HCT116 (cell line): ENCODE data around the gene LYRM1. TPM values are rescaled to one million over a fixed set of nuclear protein-coding genes. Genes with fewer than 3 reads are reported as not detected.

Experiments used
- ATAC-seq: fragments of 200-7000 bp; cut with Tn5 transposase; 2 replicates; pipeline ENCODE4 v1.9.1; 2020; ENCODE audit warnings: mild to moderate bottlenecking, moderate library complexity
- BruUV-seq: library from RNA; stranded (reverse); fragments of 400-500 nt; replicated peaks from 2 replicates; lab custom pipeline; 2021; lab: Mats Ljungman, UMichigan
- CTCF ChIA-PET: fragments of 300-600 bp; sonication (Branson Sonifier 250); formaldehyde crosslinking; loops from one replicate; lab custom pipeline; 2021; ENCODE audit warnings: antibody characterized with exemption; lab: Charles Lee
- POLR2A ChIA-PET: fragments of 300-600, 350-600 bp; sonication (Branson Sonifier 250); formaldehyde crosslinking; loops from one replicate; lab custom pipeline; 2021; ENCODE audit warnings: antibody characterized with exemption; lab: Charles Lee
- RAD21 ChIA-PET, 2 experiments: fragments of 300-600 bp; sonication (Branson Sonifier 250); formaldehyde crosslinking; loops; one replicate each; lab custom pipeline; 2023; ENCODE audit warnings: low total read pairs in 2 of 2; ENCODE audit not compliant: uncharacterized antibody in 2 of 2, unreplicated experiment in 2 of 2, low non-redundant PET in 1 of 2; lab: Charles Lee
- DNase-seq: peaks from one replicate; pipeline ENCODE4 v3.0.0-alpha.2; 2010; ENCODE audit warnings: low read depth, low spot score
- H2AFZ ChIP-seq: fragments of 200-600 bp; shearing (Covaris generic), sonication (generic); 2 replicates; pipeline ENCODE4 v1.6.1; 2017; ENCODE audit warnings: low read depth, mixed run types, mixed read lengths, antibody characterized with exemption, low read length; ENCODE audit not compliant: poor library complexity, severe bottlenecking
- H3K27ac ChIP-seq: 2 replicates; pipeline ENCODE4 v1.5.1; 2012; ENCODE audit warnings: low read depth, low read length
- H3K27me3 ChIP-seq: fragments of 200-600 bp; sonication (generic); 2 replicates; pipeline ENCODE4 v1.6.1; 2016; ENCODE audit warnings: mixed run types, low read length, mixed read lengths; ENCODE audit not compliant: insufficient read depth
- H3K36me3 ChIP-seq, 2 experiments: fragments of 200-500 bp in 1 of 2; fragments of 200-600 bp in 1 of 2; sonication (Bioruptor generic) in 1 of 2; sonication (generic) in 1 of 2; 2 replicates each; pipeline versions ENCODE4 v1.5.1 to v1.6.1; 2014 to 2016; ENCODE audit warnings: low read length in 2 of 2, inconsistent platforms in 1 of 2, mixed read lengths in 1 of 2, mixed run types in 1 of 2; ENCODE audit not compliant: insufficient read depth in 2 of 2, control insufficient read depth in 1 of 2
- H3K4me1 ChIP-seq, 2 experiments: fragments of 200-600 bp in 1 of 2; sonication (generic) in 1 of 2; 2 replicates each; pipeline versions ENCODE4 v1.5.1 to v1.6.1; 2012 to 2017; ENCODE audit warnings: low read length in 2 of 2, inconsistent platforms in 1 of 2, mild to moderate bottlenecking in 1 of 2, mixed read lengths in 1 of 2, mixed run types in 1 of 2, moderate library complexity in 1 of 2; ENCODE audit not compliant: insufficient read depth in 2 of 2, control insufficient read depth in 1 of 2
- H3K4me2 ChIP-seq: fragments of 200-600 bp; sonication (generic); 2 replicates; pipeline ENCODE4 v1.6.1; 2017; ENCODE audit warnings: mixed run types, low read length, mixed read lengths
- H3K4me3 ChIP-seq, 2 experiments: fragments of 200-600 bp in 1 of 2; sonication (generic) in 1 of 2; replicated peaks in 1 of 2; 2 replicates each; pipeline ENCODE4 v1.5.1; 2011 to 2016; ENCODE audit warnings: low read length in 2 of 2, control low read depth in 1 of 2, low read depth in 1 of 2, mild to moderate bottlenecking in 1 of 2, mixed read lengths in 1 of 2, mixed run types in 1 of 2
- H3K79me2 ChIP-seq: fragments of 200-600 bp; sonication (generic); 2 replicates; pipeline ENCODE4 v1.6.1; 2017; ENCODE audit warnings: mild to moderate bottlenecking, mixed run types, low read length, moderate library complexity, mixed read lengths; ENCODE audit not compliant: insufficient read depth
- H3K9ac ChIP-seq: fragments of 200-600 bp; sonication (generic); 2 replicates; pipeline ENCODE4 v1.6.1; 2016; ENCODE audit warnings: low read length, mixed read lengths
- H3K9me2 ChIP-seq: fragments of 200-600 bp; sonication (generic), shearing (Covaris generic); 2 replicates; pipeline ENCODE4 v1.6.1; 2017; ENCODE audit warnings: mixed run types, mild to moderate bottlenecking, moderate library complexity; ENCODE audit not compliant: insufficient read depth
- H3K9me3 ChIP-seq, 2 experiments: fragments of 200-500 bp in 1 of 2; fragments of 200-600 bp in 1 of 2; sonication (Bioruptor generic) in 1 of 2; sonication (generic) in 1 of 2; 2 replicates each; pipeline ENCODE4 v1.6.1; 2014 to 2017; ENCODE audit warnings: low read length in 2 of 2, mixed read lengths in 2 of 2, inconsistent platforms in 1 of 2, low read depth in 1 of 2, mild to moderate bottlenecking in 1 of 2, mixed run types in 1 of 2, moderate library complexity in 1 of 2; ENCODE audit not compliant: control insufficient read depth in 1 of 2, insufficient read depth in 1 of 2
- H4K20me1 ChIP-seq: fragments of 200-600 bp; sonication (generic), shearing (Covaris generic); 2 replicates; pipeline ENCODE4 v1.6.1; 2017; ENCODE audit warnings: mixed run types, mild to moderate bottlenecking, moderate library complexity; ENCODE audit not compliant: insufficient read depth
- CEBPB ChIP-seq: IDR thresholded peaks from 2 replicates; pipeline ENCODE4 v1.6.1; 2012; ENCODE audit warnings: low read depth
- CTCF ChIP-seq, 3 experiments: fragments of 200-600 bp in 1 of 3; sonication (generic) in 1 of 3; IDR thresholded peaks in 2 of 3; conservative IDR thresholded peaks in 1 of 3; 2 replicates each; pipeline ENCODE4 v1.5.1; 2012 to 2017; ENCODE audit warnings: low read depth in 2 of 3, low read length in 2 of 3, antibody characterized with exemption in 1 of 3, borderline replicate concordance in 1 of 3, control low read depth in 1 of 3, mild to moderate bottlenecking in 1 of 3, mixed read lengths in 1 of 3, mixed run types in 1 of 3, moderate library complexity in 1 of 3; ENCODE audit not compliant: insufficient read depth in 1 of 3
- EGR1 ChIP-seq: IDR thresholded peaks from 2 replicates; pipeline ENCODE4 v1.6.1; 2012; ENCODE audit warnings: low read depth
- EZH2 ChIP-seq: fragments of 200-600 bp; sonication (generic); IDR thresholded peaks from 2 replicates; pipeline ENCODE4 v1.6.1; 2017; ENCODE audit warnings: antibody characterized with exemption, mixed run types
- POLR2A ChIP-seq: IDR thresholded peaks from 2 replicates; pipeline ENCODE4 v1.7.0; 2011; ENCODE audit warnings: borderline replicate concordance; ENCODE audit not compliant: insufficient read depth, insufficient read length; ENCODE audit errors: extremely low read depth
- RAD21 ChIP-seq: IDR thresholded peaks from 2 replicates; pipeline ENCODE4 v1.6.1; 2012; ENCODE audit warnings: low read depth, mild to moderate bottlenecking
- SIN3A ChIP-seq: IDR thresholded peaks from 2 replicates; pipeline ENCODE4 v1.6.1; 2012; ENCODE audit warnings: low read depth
- SRF ChIP-seq: IDR thresholded peaks from 2 replicates; pipeline ENCODE4 v1.6.1; 2012; ENCODE audit warnings: low read depth
- TCF7L2 ChIP-seq: IDR thresholded peaks from 2 replicates; pipeline ENCODE4 v1.7.0; 2011; ENCODE audit warnings: borderline replicate concordance, inconsistent platforms; ENCODE audit not compliant: insufficient read depth, insufficient read length; ENCODE audit errors: extremely low read depth
- YY1 ChIP-seq: IDR thresholded peaks from 2 replicates; pipeline ENCODE4 v1.6.1; 2011; ENCODE audit warnings: low read length, low read depth, moderate library complexity, mild to moderate bottlenecking; ENCODE audit not compliant: insufficient replicate concordance; ENCODE audit errors: extremely low read depth
- ZBTB33 ChIP-seq: IDR thresholded peaks from 2 replicates; pipeline ENCODE4 v1.6.1; 2011; ENCODE audit warnings: mild to moderate bottlenecking, low read length, moderate library complexity; ENCODE audit not compliant: insufficient replicate concordance; ENCODE audit errors: extremely low read depth
- ZNF274 ChIP-seq: fragments of 200-500 bp; sonication (Bioruptor generic); IDR thresholded peaks from 2 replicates; pipeline ENCODE4 v1.6.1; 2014; ENCODE audit warnings: mild to moderate bottlenecking, low read depth, low read length, inconsistent platforms
- intact Hi-C: fragments of 100-400 bp; cut with micrococcal nuclease; formaldehyde crosslinking; loops from 2 replicates; pipeline ENCODE4 v1.10.0; 2022
- total RNA-seq: library from RNA; stranded (reverse); gene quantifications from one replicate; pipeline ENCODE4 v1.2.1, GENCODE V29; 2021; ENCODE audit not compliant: unreplicated experiment

LYRM1 gene
- total RNA-seq, 1 experiment from 2014 or later, result 26.7 TPM

DNA sequence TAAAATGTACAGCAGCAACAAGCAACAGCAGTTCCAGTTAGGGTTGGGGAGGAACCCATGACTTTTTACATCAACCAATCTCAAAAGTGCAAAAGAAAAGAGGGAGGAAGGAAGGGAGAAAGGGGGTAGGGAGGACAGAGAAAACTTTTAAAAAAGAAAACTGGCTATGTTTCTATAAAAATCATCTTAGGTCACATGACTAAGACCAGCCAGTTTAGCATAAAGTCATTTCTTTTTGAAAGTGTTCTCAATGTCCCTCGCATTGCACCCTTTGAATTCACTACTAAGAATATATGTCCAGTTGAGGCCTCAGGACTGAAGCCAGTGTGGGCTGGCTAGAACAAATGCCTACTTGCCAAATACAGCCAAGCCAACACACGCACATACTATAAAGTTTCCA is 29.3 kb upstream of the LYRM1 start:
- no peak for DNase-seq
- TF ChIP-seq SRF (no peak), EZH2 (no peak), EGR1 (no peak), CEBPB (no peak), POLR2A (no peak), TCF7L2 (no peak), YY1 (no peak), SIN3A (no peak), RAD21 (no peak), ZBTB33 (no peak), ZNF274 (no peak), CTCF (IDR thresholded peaks at IDR 0.05 in 2 of 3, conservative IDR thresholded peaks at IDR 0.05 in 1 of 3; ENCODE audit: borderline replicate concordance in 1 of 3, insufficient read depth in 1 of 3, low read depth in 2 of 3, low read length in 2 of 3) (no peak)
- RAD21 ChIA-PET, result no interaction called here
- no peak overlapping the region for H3K27ac ChIP-seq
- POLR2A ChIA-PET, result no interaction called here
- H3K9me3 ChIP-seq, result no peaks in the 10 kb centered on the region
- no peak overlapping the region for H2AFZ ChIP-seq
- H3K4me3 ChIP-seq, result no peak overlapping the region
- no peaks in the 10 kb centered on the region for H3K27me3 ChIP-seq
- no peaks in the 10 kb centered on the region for H3K36me3 ChIP-seq
- ATAC-seq, result no peak
- no peak overlapping the region for H3K4me2 ChIP-seq
- H3K9me2 ChIP-seq, result no peaks in the 10 kb centered on the region
- H3K4me1 ChIP-seq, result peaks cover 47 to 53% of the 10 kb centered on the region in 2 experiments
- CTCF ChIA-PET, result no interaction called here
- H4K20me1 ChIP-seq, result no peaks in the 10 kb centered on the region
- no TSS peak for BruUV-seq
- H3K9ac ChIP-seq, result no peak overlapping the region
- H3K79me2 ChIP-seq, result peaks cover 94% of the 10 kb centered on the region
- intact Hi-C loops, result no loop called here
